H1 (cell line): Measurements from ENCODE around the gene ABCG1. TPM values are rescaled to one million over a fixed set of nuclear protein-coding genes. Genes with fewer than 3 reads are reported as not detected.
A peak's percentile ranks its signal among the peaks of the same experiment; 100 is the strongest.

ENCODE experiments used
- CHD1 ChIP-seq: IDR thresholded peaks from 2 replicates; pipeline ENCODE4 v1.6.1; 2012; ENCODE audit warnings: low read depth, low read length, improper control_type of control experiment
- CREB1 ChIP-seq: IDR thresholded peaks from 2 replicates; pipeline ENCODE4 v1.6.1; 2012; ENCODE audit warnings: inconsistent platforms
- EP300 ChIP-seq, 2 experiments: IDR thresholded peaks; 1 replicate in 1 of 2; 2 replicates in 1 of 2; pipeline ENCODE4 v1.6.1; 2011 to 2012; ENCODE audit warnings: low read depth in 2 of 2, low read length in 2 of 2, mild to moderate bottlenecking in 2 of 2, borderline replicate concordance in 1 of 2, inconsistent platforms in 1 of 2, moderate library complexity in 1 of 2
- RAD21 ChIP-seq, 2 experiments: IDR thresholded peaks in 1 of 2; conservative IDR thresholded peaks in 1 of 2; 2 replicates each; pipeline ENCODE4 v1.6.1; 2011; ENCODE audit warnings: low read depth in 2 of 2, low read length in 2 of 2, improper control_type of control experiment in 1 of 2, inconsistent platforms in 1 of 2, mild to moderate bottlenecking in 1 of 2, moderate library complexity in 1 of 2
- polyA plus RNA-seq, 7 experiments: library from polyadenylated mRNA; depleted of rRNA in 3 of 7; stranded (reverse) in 5 of 7; unstranded in 2 of 7; fragments of >200 nt in 5 of 7; fragments of 200-250 nt in 2 of 7; gene quantifications; 1 replicate in 5 of 7; 2 replicates in 1 of 7; 4 replicates in 1 of 7; pipeline versions ENCODE4 v1.2.1 to v1.2.3, GENCODE V29; 2011 to 2013; ENCODE audit warnings: missing spikeins in 2 of 7, mixed read lengths in 2 of 7
- total RNA-seq: library from RNA; stranded (reverse); fragmentation: NEBNext Ultra II Directional; extraction: Animal tissue kit (Norgen Biotek cat#: 25700); gene quantifications from 2 replicates; pipeline ENCODE4 v1.2.1, GENCODE V29; 2021
- TF ChIP-seq, protein P1 (sequence below): fragments of 300-600 bp; sonication (generic); IDR thresholded peaks from 2 replicates; pipeline ENCODE4 v1.7.1; 2012; ENCODE audit warnings: low read length, moderate library complexity, mild to moderate bottlenecking, inconsistent platforms; ENCODE audit not compliant: insufficient replicate concordance
- TF ChIP-seq, protein P2 (sequence below): IDR thresholded peaks from 2 replicates; pipeline ENCODE4 v1.6.1; 2012; ENCODE audit warnings: inconsistent platforms

ABCG1 gene
- total and polyA plus RNA-seq, 2 of the 8 experiments (the other 6 are each of a cell fraction or from before 2014, with no cell fraction given), result 2.1 to 4.0 TPM

DNA sequence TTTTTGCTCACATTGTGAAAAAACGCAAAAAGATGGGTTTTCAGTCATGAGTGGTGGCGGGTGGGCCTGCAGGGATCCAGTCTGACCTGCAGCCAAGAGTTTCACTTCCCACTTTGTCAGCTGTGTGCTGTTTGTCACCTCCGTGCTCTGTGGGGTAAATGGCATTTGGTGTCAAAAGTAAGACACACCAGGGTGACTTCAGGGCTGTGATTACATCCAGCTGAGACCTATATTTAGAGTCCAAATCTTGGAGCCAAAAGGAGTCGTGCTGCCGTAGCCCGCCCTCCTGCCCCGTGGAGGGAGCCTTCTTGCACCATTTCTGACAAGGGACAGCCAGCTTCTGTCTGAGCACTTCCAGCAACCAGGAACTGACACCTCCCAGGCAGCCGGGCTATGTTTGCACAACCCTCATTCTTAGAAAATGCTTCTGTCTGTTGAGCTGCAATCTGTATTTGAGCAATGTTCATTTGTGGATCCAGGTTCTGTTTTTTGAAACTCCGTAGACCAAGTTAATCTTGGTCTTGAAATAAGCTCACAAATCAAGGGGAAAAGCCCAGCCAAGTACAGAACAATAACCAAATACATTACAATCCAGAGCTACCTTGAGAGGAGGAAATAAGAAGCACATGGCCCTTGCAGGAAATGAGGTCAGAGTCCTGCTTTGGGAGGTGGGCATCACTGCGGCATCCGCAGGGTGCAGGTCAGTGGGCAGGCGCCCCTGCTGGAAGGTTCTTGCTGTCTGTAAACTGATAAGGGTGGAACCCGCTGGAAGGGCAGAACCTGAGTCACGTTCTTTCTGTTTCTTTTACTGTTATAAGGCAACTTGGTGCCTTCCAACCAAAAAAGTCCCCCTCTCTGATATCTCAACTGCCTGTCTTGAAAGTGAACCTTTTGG is 14.4 kb downstream of the ABCG1 start (continued):
- TF ChIP-seq, protein P1, sequence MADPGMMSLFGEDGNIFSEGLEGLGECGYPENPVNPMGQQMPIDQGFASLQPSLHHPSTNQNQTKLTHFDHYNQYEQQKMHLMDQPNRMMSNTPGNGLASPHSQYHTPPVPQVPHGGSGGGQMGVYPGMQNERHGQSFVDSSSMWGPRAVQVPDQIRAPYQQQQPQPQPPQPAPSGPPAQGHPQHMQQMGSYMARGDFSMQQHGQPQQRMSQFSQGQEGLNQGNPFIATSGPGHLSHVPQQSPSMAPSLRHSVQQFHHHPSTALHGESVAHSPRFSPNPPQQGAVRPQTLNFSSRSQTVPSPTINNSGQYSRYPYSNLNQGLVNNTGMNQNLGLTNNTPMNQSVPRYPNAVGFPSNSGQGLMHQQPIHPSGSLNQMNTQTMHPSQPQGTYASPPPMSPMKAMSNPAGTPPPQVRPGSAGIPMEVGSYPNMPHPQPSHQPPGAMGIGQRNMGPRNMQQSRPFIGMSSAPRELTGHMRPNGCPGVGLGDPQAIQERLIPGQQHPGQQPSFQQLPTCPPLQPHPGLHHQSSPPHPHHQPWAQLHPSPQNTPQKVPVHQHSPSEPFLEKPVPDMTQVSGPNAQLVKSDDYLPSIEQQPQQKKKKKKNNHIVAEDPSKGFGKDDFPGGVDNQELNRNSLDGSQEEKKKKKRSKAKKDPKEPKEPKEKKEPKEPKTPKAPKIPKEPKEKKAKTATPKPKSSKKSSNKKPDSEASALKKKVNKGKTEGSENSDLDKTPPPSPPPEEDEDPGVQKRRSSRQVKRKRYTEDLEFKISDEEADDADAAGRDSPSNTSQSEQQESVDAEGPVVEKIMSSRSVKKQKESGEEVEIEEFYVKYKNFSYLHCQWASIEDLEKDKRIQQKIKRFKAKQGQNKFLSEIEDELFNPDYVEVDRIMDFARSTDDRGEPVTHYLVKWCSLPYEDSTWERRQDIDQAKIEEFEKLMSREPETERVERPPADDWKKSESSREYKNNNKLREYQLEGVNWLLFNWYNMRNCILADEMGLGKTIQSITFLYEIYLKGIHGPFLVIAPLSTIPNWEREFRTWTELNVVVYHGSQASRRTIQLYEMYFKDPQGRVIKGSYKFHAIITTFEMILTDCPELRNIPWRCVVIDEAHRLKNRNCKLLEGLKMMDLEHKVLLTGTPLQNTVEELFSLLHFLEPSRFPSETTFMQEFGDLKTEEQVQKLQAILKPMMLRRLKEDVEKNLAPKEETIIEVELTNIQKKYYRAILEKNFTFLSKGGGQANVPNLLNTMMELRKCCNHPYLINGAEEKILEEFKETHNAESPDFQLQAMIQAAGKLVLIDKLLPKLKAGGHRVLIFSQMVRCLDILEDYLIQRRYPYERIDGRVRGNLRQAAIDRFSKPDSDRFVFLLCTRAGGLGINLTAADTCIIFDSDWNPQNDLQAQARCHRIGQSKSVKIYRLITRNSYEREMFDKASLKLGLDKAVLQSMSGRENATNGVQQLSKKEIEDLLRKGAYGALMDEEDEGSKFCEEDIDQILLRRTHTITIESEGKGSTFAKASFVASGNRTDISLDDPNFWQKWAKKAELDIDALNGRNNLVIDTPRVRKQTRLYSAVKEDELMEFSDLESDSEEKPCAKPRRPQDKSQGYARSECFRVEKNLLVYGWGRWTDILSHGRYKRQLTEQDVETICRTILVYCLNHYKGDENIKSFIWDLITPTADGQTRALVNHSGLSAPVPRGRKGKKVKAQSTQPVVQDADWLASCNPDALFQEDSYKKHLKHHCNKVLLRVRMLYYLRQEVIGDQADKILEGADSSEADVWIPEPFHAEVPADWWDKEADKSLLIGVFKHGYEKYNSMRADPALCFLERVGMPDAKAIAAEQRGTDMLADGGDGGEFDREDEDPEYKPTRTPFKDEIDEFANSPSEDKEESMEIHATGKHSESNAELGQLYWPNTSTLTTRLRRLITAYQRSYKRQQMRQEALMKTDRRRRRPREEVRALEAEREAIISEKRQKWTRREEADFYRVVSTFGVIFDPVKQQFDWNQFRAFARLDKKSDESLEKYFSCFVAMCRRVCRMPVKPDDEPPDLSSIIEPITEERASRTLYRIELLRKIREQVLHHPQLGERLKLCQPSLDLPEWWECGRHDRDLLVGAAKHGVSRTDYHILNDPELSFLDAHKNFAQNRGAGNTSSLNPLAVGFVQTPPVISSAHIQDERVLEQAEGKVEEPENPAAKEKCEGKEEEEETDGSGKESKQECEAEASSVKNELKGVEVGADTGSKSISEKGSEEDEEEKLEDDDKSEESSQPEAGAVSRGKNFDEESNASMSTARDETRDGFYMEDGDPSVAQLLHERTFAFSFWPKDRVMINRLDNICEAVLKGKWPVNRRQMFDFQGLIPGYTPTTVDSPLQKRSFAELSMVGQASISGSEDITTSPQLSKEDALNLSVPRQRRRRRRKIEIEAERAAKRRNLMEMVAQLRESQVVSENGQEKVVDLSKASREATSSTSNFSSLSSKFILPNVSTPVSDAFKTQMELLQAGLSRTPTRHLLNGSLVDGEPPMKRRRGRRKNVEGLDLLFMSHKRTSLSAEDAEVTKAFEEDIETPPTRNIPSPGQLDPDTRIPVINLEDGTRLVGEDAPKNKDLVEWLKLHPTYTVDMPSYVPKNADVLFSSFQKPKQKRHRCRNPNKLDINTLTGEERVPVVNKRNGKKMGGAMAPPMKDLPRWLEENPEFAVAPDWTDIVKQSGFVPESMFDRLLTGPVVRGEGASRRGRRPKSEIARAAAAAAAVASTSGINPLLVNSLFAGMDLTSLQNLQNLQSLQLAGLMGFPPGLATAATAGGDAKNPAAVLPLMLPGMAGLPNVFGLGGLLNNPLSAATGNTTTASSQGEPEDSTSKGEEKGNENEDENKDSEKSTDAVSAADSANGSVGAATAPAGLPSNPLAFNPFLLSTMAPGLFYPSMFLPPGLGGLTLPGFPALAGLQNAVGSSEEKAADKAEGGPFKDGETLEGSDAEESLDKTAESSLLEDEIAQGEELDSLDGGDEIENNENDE, result no peak
- TF ChIP-seq RAD21 (IDR thresholded peaks at IDR 0.05 in 1 of 2, conservative IDR thresholded peaks at IDR 0.05 in 1 of 2; ENCODE audit: low read depth in 2 of 2, low read length in 2 of 2) (peak in 1 of 2 experiments; percentile 11; a peak in 1 of 4 replicates), EP300 (IDR thresholded peaks at IDR 0.05; ENCODE audit: borderline replicate concordance in 1 of 2, low read depth in 2 of 2, low read length in 2 of 2) (no peak), CREB1 (peak; percentile 55; the same call in 1 of the 2 replicates), CHD1 (no peak)
- TF ChIP-seq, protein P2, sequence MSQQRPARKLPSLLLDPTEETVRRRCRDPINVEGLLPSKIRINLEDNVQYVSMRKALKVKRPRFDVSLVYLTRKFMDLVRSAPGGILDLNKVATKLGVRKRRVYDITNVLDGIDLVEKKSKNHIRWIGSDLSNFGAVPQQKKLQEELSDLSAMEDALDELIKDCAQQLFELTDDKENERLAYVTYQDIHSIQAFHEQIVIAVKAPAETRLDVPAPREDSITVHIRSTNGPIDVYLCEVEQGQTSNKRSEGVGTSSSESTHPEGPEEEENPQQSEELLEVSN, result no peak
